ENCODE results near the gene IP6K3. TPM values are rescaled to one million over a fixed set of nuclear protein-coding genes. Genes with fewer than 3 reads are reported as not detected.
A peak's percentile ranks its signal among the peaks of the same experiment; 100 is the strongest.

IP6K3 gene
- polyA plus RNA-seq, 6 donors from 2014 or later, result not detected

DNA sequence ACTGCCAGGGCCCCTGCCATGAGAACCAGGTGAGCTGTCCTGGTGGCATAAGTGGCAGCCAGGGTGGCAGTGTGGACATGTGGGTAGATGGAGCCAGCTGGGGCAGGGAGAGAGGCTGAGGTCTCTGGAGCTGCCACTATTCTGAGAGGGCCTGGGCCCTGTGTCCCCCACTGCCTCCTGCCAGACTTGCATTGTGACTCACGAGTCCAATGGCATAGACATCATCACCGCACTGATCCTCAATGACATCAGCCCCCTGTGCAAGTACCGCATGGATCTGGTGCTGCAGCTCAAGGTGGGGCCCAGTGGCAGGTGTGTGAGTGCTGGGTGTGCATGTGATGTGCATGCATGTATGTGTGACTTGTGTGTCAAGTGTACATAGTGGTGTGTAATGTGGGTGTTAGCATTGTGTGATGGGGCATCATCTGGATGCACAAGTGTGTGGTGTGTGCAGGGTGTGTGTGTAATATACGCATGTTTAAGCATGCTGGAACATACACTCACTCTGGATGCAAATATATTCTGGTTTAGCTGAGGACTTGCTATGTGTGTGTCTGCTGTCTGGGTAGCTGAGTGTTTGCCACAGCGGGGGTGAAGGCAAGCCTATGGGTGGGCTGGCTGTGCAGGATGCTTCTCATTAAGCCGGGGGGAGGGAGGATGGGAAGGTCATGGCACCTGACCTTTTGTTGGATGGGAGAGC, 60.3 kb downstream of the IP6K3 start:
- Mint-ChIP-seq H3K4me3 (peak overlapping the region in 1 of 8 donors; percentile 31), H3K27me3 (no peaks in the 10 kb centered on the region), H3K27ac (no peak overlapping the region), H3K9me3 (no peaks in the 10 kb centered on the region), H3K36me3 (peaks cover 11 to 48% of the 10 kb centered on the region in 2 donors), H3K4me1 (peaks cover 0 to 3% (median 0%) of the 10 kb centered on the region in 3 donors)
- DNase-seq (no peak), ATAC-seq (ENCODE audit: low read depth in 2 of 2) (no peak)

DNA sequence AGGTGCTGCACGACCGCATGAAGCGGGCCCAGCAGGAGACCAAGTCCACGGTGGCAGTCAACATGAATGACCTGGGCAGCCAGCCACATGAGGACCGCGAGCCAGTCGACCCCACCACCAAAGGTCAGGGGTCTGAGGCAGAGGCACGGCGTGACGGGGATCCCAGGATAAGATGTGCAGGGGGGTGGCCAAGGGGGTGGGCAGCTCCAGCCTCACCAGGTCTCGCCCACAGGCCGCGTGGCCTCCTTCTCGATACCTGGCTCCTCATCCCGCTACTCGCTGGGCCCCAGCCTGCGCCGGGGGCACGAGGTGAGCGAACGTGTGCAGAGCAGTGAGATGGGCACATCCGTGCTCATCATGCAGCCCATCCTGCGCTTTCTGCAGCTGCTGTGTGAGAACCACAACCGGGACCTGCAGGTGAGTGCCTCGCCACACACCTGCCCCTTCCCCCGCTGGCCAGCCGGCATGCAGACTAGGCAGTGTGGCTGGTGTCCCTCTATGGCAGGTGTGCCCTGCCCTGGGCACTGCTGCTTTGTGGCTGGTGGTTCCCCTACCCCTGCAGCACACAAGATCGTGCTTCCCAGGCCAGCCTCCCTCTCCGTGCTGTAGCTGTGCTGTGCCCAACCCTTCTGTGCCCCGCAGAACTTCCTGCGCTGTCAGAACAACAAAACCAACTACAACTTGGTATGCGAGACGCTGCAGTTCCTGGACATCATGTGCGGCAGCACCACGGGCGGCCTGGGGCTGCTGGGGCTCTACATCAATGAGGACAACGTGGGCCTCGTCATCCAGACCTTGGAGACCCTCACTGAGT, 61.1 kb downstream of the IP6K3 start:
- DNase-seq (no peak), ATAC-seq (ENCODE audit: low read depth in 2 of 2) (no peak)
- H3K4me1 Mint-ChIP-seq, result peaks cover 0 to 3% (median 0%) of the 10 kb centered on the region in 3 donors
- H3K27me3 Mint-ChIP-seq, result no peaks in the 10 kb centered on the region
- H3K27ac Mint-ChIP-seq, result no peak overlapping the region
- no peaks in the 10 kb centered on the region for H3K9me3 Mint-ChIP-seq
- peak overlapping the region in 1 of 8 donors; percentile 71 for H3K4me3 Mint-ChIP-seq
- peaks cover 15 to 40% of the 10 kb centered on the region in 2 donors for H3K36me3 Mint-ChIP-seq

GRCh38 chr6:33684983-33685382, 61.7 kb downstream of the IP6K3 start:
- no peak overlapping the region for H3K27ac Mint-ChIP-seq
- DNase-seq, result no peak
- peaks cover 0 to 3% (median 0%) of the 10 kb centered on the region in 3 donors for H3K4me1 Mint-ChIP-seq
- peaks cover 15 to 41% of the 10 kb centered on the region in 2 donors for H3K36me3 Mint-ChIP-seq
- H3K27me3 Mint-ChIP-seq, result no peaks in the 10 kb centered on the region
- ATAC-seq (ENCODE audit: low read depth in 2 of 2), result no peak
- H3K4me3 Mint-ChIP-seq, result peak overlapping the region in 1 of 8 donors; percentile 71
- H3K9me3 Mint-ChIP-seq, result no peaks in the 10 kb centered on the region

- H3K27ac Mint-ChIP-seq, result no peak overlapping the region
- H3K4me1 Mint-ChIP-seq, result peaks cover 0 to 3% (median under 1%) of the 10 kb centered on the region in 3 donors
- DNase-seq, result no peak
- H3K4me3 Mint-ChIP-seq, result no peak overlapping the region
- H3K27me3 Mint-ChIP-seq, result no peaks in the 10 kb centered on the region
- H3K36me3 Mint-ChIP-seq, result peaks cover 12 to 43% of the 10 kb centered on the region in 2 donors
- no peak for ATAC-seq (ENCODE audit: low read depth in 2 of 2)
- H3K9me3 Mint-ChIP-seq, result no peaks in the 10 kb centered on the region
Measured at GRCh38 chr6:33684428-33684896, 62.2 kb downstream of the IP6K3 start.

DNA sequence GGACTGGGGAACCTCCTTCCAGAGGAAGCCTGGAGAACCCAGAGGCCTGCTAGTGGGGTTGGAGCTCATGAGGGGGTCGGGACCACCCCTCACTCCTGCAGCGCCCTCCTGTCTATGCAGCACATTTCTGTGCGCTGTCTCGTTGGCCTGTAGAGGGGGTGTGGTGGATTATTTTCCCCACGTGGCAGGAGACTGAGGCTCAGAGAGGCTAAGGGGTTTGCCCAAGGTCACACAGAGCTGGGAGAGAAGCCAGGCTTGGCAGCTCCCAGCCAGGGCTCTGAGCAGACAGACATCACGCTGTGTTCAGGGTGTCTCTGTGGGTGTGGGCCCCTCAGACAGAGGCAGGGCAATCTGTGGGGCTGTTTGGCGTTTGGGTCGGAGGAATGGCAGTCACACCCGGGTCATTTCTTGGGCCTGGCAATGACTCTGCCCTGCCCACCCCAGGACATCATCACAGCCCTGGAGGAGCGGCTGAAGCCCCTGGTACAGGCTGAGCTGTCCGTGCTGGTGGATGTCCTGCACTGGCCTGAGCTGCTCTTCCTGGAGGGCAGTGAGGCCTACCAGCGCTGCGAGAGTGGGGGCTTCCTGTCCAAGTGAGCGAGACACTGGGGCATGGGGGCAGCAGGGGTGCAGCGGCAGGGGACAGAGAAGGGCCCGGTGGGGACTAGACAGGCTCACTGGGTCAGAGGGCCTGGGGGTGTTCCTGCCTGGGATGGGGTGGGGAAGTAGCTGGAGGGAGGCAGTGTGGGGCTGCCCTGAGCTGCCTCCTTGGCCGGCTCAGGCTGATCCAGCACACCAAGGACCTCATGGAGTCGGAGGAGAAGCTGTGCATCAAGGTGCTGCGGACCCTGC, 62.9 kb downstream of the IP6K3 start:
- Mint-ChIP-seq H3K27me3 (no peaks in the 10 kb centered on the region), H3K27ac (no peak overlapping the region), H3K36me3 (peaks cover 10 to 42% of the 10 kb centered on the region in 2 donors), H3K9me3 (no peaks in the 10 kb centered on the region), H3K4me1 (peaks cover 4 to 7% (median 5%) of the 10 kb centered on the region in 3 donors), H3K4me3 (no peak overlapping the region)
- ATAC-seq (ENCODE audit: low read depth in 2 of 2) (no peak), DNase-seq (no peak)

GRCh38 chr6:33683051-33683571, 63.6 kb downstream of the IP6K3 start:
- Mint-ChIP-seq H3K4me3 (no peak overlapping the region), H3K36me3 (peaks cover 12 to 44% of the 10 kb centered on the region in 2 donors), H3K27ac (peak overlapping the region in 1 of 6 donors; percentile 63), H3K4me1 (peaks cover 8 to 13% (median 12%) of the 10 kb centered on the region in 3 donors), H3K9me3 (no peaks in the 10 kb centered on the region), H3K27me3 (no peaks in the 10 kb centered on the region)
- ATAC-seq (ENCODE audit: low read depth in 2 of 2), result no peak
- DNase-seq, result no peak

- ATAC-seq (ENCODE audit: low read depth in 2 of 2) (no peak), DNase-seq (no peak)
- Mint-ChIP-seq H3K36me3 (peaks cover 18 to 52% of the 10 kb centered on the region in 2 donors), H3K4me3 (no peak overlapping the region), H3K27me3 (no peaks in the 10 kb centered on the region), H3K4me1 (peaks cover 12 to 19% (median 19%) of the 10 kb centered on the region in 3 donors), H3K27ac (no peak overlapping the region), H3K9me3 (no peaks in the 10 kb centered on the region)
Measured at GRCh38 chr6:33682341-33682740, 64.4 kb downstream of the IP6K3 start.

GRCh38 chr6:33679761-33680160, 66.9 kb downstream of the IP6K3 start:
- ATAC-seq (ENCODE audit: low read depth in 2 of 2), result no peak
- peak overlapping the region in 1 of 8 donors; percentile 56 for H3K4me3 Mint-ChIP-seq
- no peaks in the 10 kb centered on the region for H3K27me3 Mint-ChIP-seq
- H3K27ac Mint-ChIP-seq, result peak overlapping the region in 2 of 6 donors; percentile 72 to 87
- no peaks in the 10 kb centered on the region for H3K9me3 Mint-ChIP-seq
- H3K4me1 Mint-ChIP-seq, result peaks cover 16 to 19% (median 19%) of the 10 kb centered on the region in 3 donors
- peaks cover 22 to 41% of the 10 kb centered on the region in 2 donors for H3K36me3 Mint-ChIP-seq
- no peak for DNase-seq

DNA sequence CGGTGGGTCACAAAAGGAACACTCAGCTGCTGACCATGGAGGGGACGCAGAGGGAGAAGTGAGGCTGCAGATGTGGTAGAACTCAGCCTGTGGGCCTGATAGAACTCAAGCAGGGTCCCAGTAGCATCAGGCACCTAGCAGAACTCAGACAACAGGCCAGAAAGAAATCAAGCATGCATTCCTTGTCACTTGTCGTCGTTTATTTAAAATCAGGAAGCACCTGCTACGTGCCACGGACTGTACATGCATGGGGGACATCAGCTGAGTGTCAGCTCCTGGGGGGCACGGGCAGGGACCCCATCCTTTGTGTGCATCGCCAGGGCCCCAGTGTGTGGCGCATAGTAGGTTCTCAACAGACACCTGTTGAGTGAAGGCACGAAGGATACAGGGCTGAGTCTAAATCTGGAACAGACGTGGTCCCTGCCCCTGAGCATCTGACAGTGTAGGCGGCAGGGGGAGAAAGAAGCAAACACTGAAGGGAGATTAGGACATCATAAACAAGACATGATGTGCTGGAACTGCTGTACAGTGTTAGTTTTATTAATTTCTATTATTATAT, 67.7 kb downstream of the IP6K3 start:
- peak overlapping the region in 2 of 8 donors; percentile 9 to 41 for H3K4me3 Mint-ChIP-seq

DNA sequence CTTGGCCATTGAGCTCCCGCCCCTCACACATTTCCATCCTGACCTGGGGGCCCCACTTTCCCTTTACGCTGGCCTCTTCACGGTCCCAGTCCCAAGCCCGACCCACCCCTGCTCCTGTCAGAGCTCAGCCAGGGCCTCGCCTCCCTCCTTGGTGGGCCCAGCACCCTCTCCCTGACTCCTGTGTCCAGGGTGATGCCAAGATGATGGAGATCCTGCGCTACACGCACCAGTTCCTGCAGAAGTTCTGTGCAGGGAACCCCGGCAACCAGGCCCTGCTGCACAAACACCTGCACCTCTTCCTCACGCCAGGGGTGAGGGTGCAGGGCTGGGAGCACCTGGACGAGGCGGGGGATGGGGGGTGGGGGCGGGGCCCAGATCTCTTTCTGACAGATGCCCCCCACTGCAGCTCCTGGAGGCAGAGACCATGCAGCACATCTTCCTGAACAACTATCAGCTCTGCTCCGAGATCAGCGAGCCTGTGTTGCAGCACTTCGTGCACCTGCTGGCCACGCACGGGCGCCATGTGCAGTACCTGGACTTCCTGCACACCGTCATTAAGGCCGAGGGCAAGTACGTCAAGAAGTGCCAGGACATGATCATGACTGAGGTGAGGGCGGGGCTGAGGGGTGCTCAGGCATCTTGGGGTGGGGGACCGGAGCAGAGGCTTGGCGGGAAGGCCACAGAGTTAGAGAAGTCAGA, 68.3 kb downstream of the IP6K3 start:
- no peaks in the 10 kb centered on the region for H3K9me3 Mint-ChIP-seq
- peak overlapping the region; percentile 54 to 95 (median 89) for H3K27ac Mint-ChIP-seq
- H3K27me3 Mint-ChIP-seq, result no peaks in the 10 kb centered on the region
- peak; percentile 59 to 62 for ATAC-seq (ENCODE audit: low read depth in 2 of 2)
- H3K4me1 Mint-ChIP-seq, result peaks cover 18 to 19% (median 19%) of the 10 kb centered on the region in 3 donors
- peak overlapping the region in 2 of 8 donors; percentile 9 to 74 for H3K4me3 Mint-ChIP-seq
- peak; percentile 28 for DNase-seq
- peaks cover 22 to 42% of the 10 kb centered on the region in 2 donors for H3K36me3 Mint-ChIP-seq

More for the DNA sequence above, 67.7 kb downstream of the IP6K3 start:
- no peaks in the 10 kb centered on the region for H3K27me3 Mint-ChIP-seq
- no peaks in the 10 kb centered on the region for H3K9me3 Mint-ChIP-seq
- ATAC-seq (ENCODE audit: low read depth in 2 of 2) (peak; percentile 44 to 57), DNase-seq (peak; percentile 10)
- H3K4me1 Mint-ChIP-seq, result peaks cover 18 to 19% (median 19%) of the 10 kb centered on the region in 3 donors
- H3K36me3 Mint-ChIP-seq, result peaks cover 22 to 41% of the 10 kb centered on the region in 2 donors
- peak overlapping the region; percentile 54 to 95 (median 89) for H3K27ac Mint-ChIP-seq

- Mint-ChIP-seq H3K36me3 (peaks cover 22 to 42% of the 10 kb centered on the region in 2 donors), H3K9me3 (no peaks in the 10 kb centered on the region), H3K27ac (peak overlapping the region in 3 of 6 donors; percentile 16 to 78 (median 69)), H3K27me3 (no peaks in the 10 kb centered on the region), H3K4me3 (peak overlapping the region in 2 of 8 donors; percentile 21 to 64), H3K4me1 (peaks cover 18 to 19% (median 19%) of the 10 kb centered on the region in 3 donors)
- ATAC-seq (ENCODE audit: low read depth in 2 of 2) (no peak), DNase-seq (no peak)
Measured at GRCh38 chr6:33677689-33678088, 69.0 kb downstream of the IP6K3 start.

DNA sequence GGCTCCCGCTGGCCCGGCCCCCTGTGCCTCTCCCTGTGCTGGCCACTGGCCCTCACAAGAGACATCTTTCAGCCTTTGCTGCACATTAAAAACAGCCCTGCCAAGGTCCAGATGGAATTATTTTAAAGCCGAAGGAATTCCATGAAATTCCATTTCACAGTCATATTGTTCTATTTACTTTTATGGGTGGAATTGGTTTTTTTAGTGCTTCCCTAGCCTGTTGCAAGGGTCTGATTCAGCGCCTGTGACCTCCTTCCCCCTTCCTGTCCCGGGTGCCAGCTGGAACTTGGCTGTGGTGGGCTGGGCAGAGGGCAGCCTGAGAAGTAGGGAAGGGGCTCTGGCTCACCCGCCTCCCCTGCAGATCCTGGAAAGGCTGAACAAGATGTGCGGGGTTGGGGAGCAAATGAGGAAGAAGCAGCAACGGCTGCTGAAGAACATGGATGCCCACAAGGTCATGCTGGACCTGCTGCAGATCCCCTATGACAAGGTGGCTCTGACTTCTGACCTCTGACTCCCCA, 69.5 kb downstream of the IP6K3 start:
- ATAC-seq (ENCODE audit: low read depth in 2 of 2) (no peak), DNase-seq (no peak)
- H3K4me1 Mint-ChIP-seq, result peaks cover 18 to 19% (median 19%) of the 10 kb centered on the region in 3 donors
- H3K4me3 Mint-ChIP-seq, result no peak overlapping the region
- H3K27ac Mint-ChIP-seq, result peak overlapping the region in 2 of 6 donors; percentile 19 to 78
- no peaks in the 10 kb centered on the region for H3K27me3 Mint-ChIP-seq
- H3K9me3 Mint-ChIP-seq, result no peaks in the 10 kb centered on the region
- H3K36me3 Mint-ChIP-seq, result peaks cover 22 to 42% of the 10 kb centered on the region in 2 donors

All from naive B cell (primary cell).